ENCODE results near the gene PDE6D.

PDE6D gene

DNA sequence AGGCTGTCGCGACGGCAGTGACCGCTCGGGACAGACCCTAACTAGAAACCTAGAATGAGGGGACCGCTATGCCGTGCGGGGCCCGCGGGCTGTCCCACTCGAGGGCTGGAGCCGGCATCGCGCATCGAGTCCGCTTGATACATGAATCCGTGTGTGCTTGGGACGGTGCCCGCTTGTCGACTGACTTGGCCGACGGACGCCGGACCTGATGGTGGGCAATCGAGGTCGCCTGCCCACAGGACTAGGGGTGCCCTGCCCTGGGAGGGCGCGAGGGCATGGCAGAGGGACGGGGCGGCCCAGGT lies 73.5 kb downstream of the PDE6D start:
- Histone ChIP-seq H2AFZ (peak overlapping the region; percentile 96), H3K27ac (peak overlapping the region; percentile 100), H3K4me2 (ENCODE audit: low read length) (peak overlapping the region; percentile 69), H3K27me3 (ENCODE audit: control insufficient read depth, insufficient read depth, low read length) (no peaks in the 10 kb centered on the region), H3K4me3 (ENCODE audit: low read depth, low read length) (peak overlapping the region; percentile 98), H3K4me1 (peaks cover 8% of the 10 kb centered on the region), H3K9me3 (ENCODE audit: control insufficient read depth, low read length) (no peaks in the 10 kb centered on the region), H3K79me2 (peaks cover 17% of the 10 kb centered on the region), H3K9ac (peak overlapping the region; percentile 42), H3K36me3 (ENCODE audit: control insufficient read depth, insufficient read depth, low read length) (no peaks in the 10 kb centered on the region)
- TF ChIP-seq, protein P1, sequence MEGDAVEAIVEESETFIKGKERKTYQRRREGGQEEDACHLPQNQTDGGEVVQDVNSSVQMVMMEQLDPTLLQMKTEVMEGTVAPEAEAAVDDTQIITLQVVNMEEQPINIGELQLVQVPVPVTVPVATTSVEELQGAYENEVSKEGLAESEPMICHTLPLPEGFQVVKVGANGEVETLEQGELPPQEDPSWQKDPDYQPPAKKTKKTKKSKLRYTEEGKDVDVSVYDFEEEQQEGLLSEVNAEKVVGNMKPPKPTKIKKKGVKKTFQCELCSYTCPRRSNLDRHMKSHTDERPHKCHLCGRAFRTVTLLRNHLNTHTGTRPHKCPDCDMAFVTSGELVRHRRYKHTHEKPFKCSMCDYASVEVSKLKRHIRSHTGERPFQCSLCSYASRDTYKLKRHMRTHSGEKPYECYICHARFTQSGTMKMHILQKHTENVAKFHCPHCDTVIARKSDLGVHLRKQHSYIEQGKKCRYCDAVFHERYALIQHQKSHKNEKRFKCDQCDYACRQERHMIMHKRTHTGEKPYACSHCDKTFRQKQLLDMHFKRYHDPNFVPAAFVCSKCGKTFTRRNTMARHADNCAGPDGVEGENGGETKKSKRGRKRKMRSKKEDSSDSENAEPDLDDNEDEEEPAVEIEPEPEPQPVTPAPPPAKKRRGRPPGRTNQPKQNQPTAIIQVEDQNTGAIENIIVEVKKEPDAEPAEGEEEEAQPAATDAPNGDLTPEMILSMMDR (IDR thresholded peaks at IDR 0.05) = no peak

GRCh38 chr2:231706731-231707624 lies 74.1 kb downstream of the PDE6D start:
- peak overlapping the region; percentile 98 for H3K4me3 ChIP-seq (ENCODE audit: low read depth, low read length)
- H3K27ac ChIP-seq = peak overlapping the region; percentile 100
- H3K36me3 ChIP-seq (ENCODE audit: control insufficient read depth, insufficient read depth, low read length) = no peaks in the 10 kb centered on the region
- TF ChIP-seq, protein P1 (IDR thresholded peaks at IDR 0.05) = peak; percentile 96
- H3K4me2 ChIP-seq (ENCODE audit: low read length) = peak overlapping the region; percentile 93
- H3K9me3 ChIP-seq (ENCODE audit: control insufficient read depth, low read length) = no peaks in the 10 kb centered on the region
- peaks cover 14% of the 10 kb centered on the region for H3K79me2 ChIP-seq
- peak overlapping the region; percentile 87 for H3K9ac ChIP-seq
- peak overlapping the region; percentile 96 for H2AFZ ChIP-seq
- H3K27me3 ChIP-seq (ENCODE audit: control insufficient read depth, insufficient read depth, low read length) = no peaks in the 10 kb centered on the region
- H3K4me1 ChIP-seq = peaks cover 11% of the 10 kb centered on the region

DNA sequence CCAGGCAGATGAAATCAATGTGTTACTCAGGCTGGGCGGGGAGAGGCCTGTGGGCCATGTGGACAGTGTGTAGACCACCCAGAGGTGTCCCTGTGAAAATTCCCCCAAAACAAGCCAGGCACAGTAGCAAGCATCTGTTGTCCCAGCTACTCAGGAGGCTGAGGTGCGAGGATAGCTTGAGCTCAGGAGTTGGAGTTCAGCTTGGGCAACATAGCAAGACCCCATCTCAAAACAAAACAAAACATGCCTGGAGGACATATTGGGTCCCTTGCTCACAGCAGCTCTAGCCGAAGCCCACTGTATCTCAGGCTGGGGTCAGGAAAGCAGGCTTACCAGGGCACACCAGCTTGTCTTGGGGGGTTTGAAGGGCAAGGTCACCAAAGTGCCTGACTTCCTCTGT lies 77.1 kb downstream of the PDE6D start:
- no peaks in the 10 kb centered on the region for H3K36me3 ChIP-seq (ENCODE audit: control insufficient read depth, insufficient read depth, low read length)
- H3K4me3 ChIP-seq (ENCODE audit: low read depth, low read length) = no peak overlapping the region
- TF ChIP-seq, protein P1 (IDR thresholded peaks at IDR 0.05) = no peak
- no peaks in the 10 kb centered on the region for H3K9me3 ChIP-seq (ENCODE audit: control insufficient read depth, low read length)
- H3K4me1 ChIP-seq = peaks cover 15% of the 10 kb centered on the region
- H3K9ac ChIP-seq = no peak overlapping the region
- H3K27me3 ChIP-seq (ENCODE audit: control insufficient read depth, insufficient read depth, low read length) = no peaks in the 10 kb centered on the region
- H3K79me2 ChIP-seq = peaks cover 5% of the 10 kb centered on the region
- H3K27ac ChIP-seq = no peak overlapping the region
- H2AFZ ChIP-seq = no peak overlapping the region
- no peak overlapping the region for H3K4me2 ChIP-seq (ENCODE audit: low read length)

- no peak overlapping the region for H3K4me3 ChIP-seq (ENCODE audit: low read depth, low read length)
- TF ChIP-seq, protein P1 (IDR thresholded peaks at IDR 0.05) = no peak
- H3K27me3 ChIP-seq (ENCODE audit: control insufficient read depth, insufficient read depth, low read length) = no peaks in the 10 kb centered on the region
- peak overlapping the region; percentile 5 for H3K9ac ChIP-seq
- peaks cover 10% of the 10 kb centered on the region for H3K4me1 ChIP-seq
- H3K4me2 ChIP-seq (ENCODE audit: low read length) = peak overlapping the region; percentile 16
- H3K36me3 ChIP-seq (ENCODE audit: control insufficient read depth, insufficient read depth, low read length) = no peaks in the 10 kb centered on the region
- peak overlapping the region; percentile 61 for H2AFZ ChIP-seq
- H3K79me2 ChIP-seq = no peaks in the 10 kb centered on the region
- H3K9me3 ChIP-seq (ENCODE audit: control insufficient read depth, low read length) = no peaks in the 10 kb centered on the region
- peak overlapping the region; percentile 47 for H3K27ac ChIP-seq
These were observed 79.4 kb downstream of the PDE6D start for GRCh38 chr2:231701456-231702373.
